GM18507 (cell line): ENCODE measurements around the gene SLCO2A1.

Experiments
- DNase-seq: peaks from one replicate; pipeline ENCODE4 v3.0.0; 2011; ENCODE audit warnings: low read depth; ENCODE audit not compliant: insufficient read length; ENCODE audit errors: extremely low spot score
- FAIRE-seq: peaks from 2 replicates; lab custom pipeline; 2011; peaks lifted over from hg19 to GRCh38; lab: Jason Lieb, UNC

SLCO2A1 gene

DNA sequence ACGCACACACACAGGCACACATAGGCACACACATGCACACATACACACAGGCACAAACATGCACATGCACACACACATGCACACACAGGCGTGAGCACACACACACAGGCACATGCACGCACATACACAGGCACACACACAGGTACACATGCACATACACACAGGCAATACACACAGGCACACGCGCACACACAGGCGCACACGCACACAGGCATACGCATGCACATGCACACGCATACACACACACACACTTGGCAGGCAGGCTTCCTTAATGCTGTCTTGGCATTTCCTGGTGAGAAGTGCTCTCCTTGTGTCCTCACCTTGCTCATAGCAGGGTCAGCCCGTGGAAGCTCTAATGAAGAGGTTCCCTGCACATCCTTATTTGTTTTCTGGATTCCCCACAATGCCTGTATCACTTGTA is 8.4 kb upstream of the SLCO2A1 start:
- FAIRE-seq (no peak), DNase-seq (no peak)

- DNase-seq (no peak), FAIRE-seq (no peak)
Measured at GRCh38 chr3:134037168-134037567, 7.4 kb upstream of the SLCO2A1 start.

DNA sequence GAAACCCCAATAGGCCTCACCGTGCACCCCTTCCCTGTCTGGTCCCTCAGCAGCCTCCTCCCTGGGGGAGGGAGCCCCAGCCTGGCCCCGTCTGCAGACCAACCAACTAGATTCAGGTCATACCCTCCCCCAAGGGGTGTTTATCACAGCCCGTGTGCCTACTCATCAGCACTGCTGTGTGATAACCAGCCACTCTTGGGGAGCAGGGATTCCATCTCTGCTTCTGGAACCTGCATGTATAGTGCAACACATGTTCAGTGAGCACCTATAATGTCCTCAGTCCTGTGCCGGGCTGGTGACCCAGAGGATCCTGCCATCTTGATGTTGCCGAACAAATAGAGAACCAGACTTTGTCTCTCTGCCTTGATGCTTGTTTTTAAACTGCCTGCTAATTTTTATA is 6.6 kb upstream of the SLCO2A1 start:
- no peak for FAIRE-seq
- DNase-seq = no peak

DNA sequence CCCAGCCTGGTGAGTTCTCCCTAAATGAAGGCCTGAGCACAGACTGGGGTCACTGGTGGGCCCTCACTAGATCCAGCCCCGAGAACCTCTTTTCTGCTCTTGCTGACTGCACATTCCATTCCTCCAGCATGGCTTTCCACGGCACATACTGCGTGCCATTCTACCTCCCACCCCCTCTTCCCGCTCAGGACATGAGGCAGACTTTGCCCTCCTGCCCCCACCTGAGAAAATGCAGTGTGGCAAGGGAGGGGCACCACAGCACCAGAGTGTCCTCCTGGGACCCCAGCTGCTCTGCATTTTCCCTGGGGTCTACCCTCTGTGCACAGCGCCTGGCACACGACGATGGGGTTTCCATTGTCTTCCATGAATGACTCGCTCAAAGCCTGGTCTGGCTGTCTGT is 6.1 kb upstream of the SLCO2A1 start:
- DNase-seq (no peak), FAIRE-seq (no peak)

- FAIRE-seq (no peak), DNase-seq (no peak)
Measured at GRCh38 chr3:134034005-134034785, 4.5 kb upstream of the SLCO2A1 start.

DNA sequence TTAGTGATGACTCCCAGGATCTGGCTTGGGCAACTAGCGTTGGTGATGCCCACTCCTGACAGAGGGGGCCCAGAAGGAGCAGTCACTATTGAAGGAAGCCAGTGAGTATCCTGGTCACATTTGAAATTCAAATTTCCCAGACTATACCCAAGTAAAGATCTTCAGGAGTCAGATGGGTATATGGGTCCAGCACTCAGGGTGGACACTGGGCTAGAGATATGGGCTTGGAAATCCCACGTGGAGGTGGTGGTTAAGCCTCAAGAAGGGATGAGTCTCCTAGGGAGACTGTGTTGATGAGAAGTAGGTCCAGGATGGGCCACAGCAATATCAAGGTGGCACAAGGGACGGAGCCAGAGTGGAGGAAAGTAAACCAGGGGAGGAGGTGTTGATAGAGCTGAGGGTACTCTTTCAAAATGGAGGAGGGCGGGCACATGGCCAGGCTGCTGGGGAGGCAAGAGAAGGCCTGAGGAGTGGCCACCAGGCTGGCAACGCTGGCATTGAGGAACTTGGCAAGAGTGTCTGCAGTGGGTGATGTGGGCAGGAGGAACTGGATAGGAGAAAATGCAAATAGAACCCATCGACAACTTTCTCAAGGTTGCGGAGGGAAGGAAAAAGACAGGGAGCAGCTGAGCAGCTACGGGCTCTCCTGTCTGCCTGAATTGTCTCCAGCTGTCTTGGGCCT is 3.7 kb upstream of the SLCO2A1 start:
- DNase-seq = no peak
- no peak for FAIRE-seq

GRCh38 chr3:134031348-134031915 is 1.7 kb upstream of the SLCO2A1 start:
- DNase-seq (no peak), FAIRE-seq (no peak)

GRCh38 chr3:134030379-134031347 is 938 bp upstream of the SLCO2A1 start:
- FAIRE-seq (no peak), DNase-seq (no peak)

DNA sequence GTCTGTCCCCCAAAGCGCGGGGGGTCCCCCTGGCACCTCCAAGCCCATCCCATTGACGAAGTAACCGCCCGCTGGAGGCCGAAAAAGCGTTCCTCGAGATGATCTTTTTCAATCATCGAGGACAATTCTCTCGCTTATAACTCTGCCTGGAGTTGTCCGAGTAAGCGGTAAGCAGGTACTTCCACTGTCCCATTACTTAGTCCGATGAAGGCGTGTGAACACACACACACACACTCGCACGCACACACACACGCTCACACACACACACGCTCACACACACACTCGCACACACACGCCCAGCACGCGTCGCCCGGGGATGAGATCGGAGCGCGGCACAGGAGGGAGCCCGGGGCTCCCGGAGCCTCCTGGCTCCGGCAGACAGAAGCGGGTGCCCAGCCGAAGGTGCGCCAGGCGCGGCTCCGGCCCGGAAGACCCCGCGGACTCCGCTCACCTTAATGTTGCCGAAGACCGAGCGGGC is 430 bp downstream of the SLCO2A1 start:
- DNase-seq = no peak
- FAIRE-seq = no peak

DNA sequence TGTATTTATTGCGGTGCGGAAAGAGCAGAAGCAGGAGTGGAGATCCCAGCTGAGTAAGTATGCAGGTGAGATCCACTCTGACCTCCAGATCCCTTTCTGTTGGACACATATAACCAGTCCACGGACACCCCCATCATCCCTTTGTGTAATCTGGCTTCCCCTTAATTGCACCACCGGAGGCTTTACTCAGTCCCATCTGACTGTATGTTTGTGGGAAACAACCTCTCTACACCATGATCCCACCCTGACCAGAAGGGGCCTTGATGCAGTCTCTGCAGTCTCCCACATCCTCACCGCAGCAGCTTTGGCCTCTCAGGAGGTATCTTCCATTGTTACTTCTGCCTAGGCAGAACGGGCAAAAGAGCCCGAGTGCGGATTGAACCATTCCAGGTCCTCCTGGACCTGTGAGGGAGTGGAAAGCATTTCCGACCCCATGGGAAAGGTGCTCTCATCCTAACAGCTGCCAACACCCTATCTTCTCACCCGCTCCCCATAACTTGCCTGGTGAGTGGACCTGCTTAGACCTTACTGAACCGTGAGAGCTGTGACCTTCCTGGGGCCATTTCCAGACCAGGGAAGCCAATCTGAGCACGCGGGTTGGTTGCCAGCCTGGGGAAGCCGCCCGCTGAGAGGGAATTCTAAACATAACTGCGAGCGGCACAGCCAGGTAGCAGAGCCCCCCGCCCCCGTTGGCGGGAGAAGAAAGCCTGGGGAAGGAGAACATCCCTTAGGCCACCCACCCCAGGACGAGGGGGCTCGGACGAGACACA is 1.1 kb downstream of the SLCO2A1 start:
- DNase-seq (no peak), FAIRE-seq (no peak)

GRCh38 chr3:134027631-134028030 is 2.1 kb downstream of the SLCO2A1 start:
- FAIRE-seq (no peak), DNase-seq (no peak)

- no peak for DNase-seq
- no peak for FAIRE-seq
Measured at GRCh38 chr3:134020135-134020680, 9.5 kb downstream of the SLCO2A1 start.

- no peak for FAIRE-seq
- DNase-seq = no peak
Measured at GRCh38 chr3:134018850-134019249, 10.9 kb downstream of the SLCO2A1 start.

- FAIRE-seq (no peak), DNase-seq (no peak)
Measured at GRCh38 chr3:134018406-134018805, 11.3 kb downstream of the SLCO2A1 start.

DNA sequence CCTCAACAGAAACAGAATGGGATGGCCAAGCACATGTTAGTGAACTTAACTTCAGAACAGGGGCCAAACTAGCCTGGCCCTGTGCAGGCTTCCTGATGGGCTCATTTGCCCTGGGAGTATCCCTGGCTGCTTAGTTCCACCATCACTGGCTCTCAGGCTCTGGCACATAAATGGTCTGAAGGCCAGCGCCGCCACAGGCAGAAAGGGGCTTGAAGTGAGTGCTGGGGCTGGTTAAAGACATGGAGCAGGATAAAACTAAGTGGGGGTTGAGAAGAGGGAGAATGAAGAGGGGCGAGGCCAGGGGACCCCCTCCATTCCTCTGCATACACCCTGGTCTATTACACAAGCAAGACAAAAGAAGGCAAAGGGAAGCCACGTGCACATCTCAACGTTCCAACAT is 12.2 kb downstream of the SLCO2A1 start:
- FAIRE-seq = no peak
- no peak for DNase-seq

DNA sequence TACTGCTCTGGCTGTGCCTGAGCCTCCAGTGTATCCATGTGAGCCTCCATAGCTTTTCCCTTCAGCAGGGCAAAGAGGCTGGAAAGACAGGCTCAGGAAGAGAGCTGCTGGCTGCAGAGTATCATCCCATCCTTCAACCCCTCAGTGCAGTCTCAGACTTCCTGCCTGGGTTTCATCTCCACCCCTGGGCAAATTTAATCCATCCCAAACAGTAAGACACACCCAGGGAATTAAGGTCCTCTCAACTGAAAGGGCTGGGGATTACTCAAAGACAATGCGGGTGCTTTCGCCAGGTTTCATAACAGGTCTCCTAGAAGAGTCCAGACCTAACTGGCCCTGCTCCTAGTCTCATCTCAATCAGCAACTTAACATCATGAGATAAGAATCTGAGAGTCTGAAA is 15.5 kb downstream of the SLCO2A1 start:
- DNase-seq = no peak
- no peak for FAIRE-seq

GRCh38 chr3:134013280-134013679 is 16.4 kb downstream of the SLCO2A1 start:
- DNase-seq = no peak
- no peak for FAIRE-seq

DNA sequence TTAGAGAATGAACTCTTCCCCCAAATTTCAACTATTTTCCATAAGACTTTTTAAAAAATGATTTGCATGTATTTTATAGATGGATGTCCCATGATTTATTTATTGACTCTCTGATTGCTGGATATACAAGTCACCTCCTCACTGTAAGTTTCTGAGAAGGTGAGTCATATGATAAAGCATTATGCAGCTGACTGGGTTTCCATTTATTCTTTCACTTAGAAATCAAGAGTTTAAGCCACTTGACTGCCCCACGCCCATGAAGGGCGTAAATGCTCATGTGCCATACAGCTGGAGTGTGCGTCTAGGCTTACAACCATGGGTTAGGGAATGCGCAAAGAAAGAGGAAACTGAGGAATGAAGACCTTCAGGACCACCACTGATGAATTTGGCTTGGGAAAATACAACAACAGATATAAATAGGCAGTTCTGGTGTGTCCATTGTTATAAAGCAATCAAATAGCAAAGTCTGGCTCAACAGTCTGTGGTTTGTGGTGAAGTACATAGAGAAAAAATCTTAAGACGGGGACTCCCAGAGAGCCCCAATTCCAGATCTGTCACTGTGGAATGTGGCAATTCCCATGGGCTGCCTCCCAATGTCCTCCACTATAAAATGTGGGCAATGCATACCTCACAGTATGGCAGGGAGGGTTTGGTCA is 20.3 kb downstream of the SLCO2A1 start:
- no peak for FAIRE-seq
- no peak for DNase-seq
